Astrocyte (in vitro differentiated cells and primary cell): ENCODE data around the gene LIMK2. TPM values are rescaled to one million over a fixed set of nuclear protein-coding genes. Genes with fewer than 3 reads are reported as not detected.

ENCODE experiments used
- DNase-seq: peaks from one replicate; pipeline ENCODE4 v3.0.0-alpha.2; 2010; ENCODE audit warnings: low read depth
- FAIRE-seq: peaks from 2 replicates; lab custom pipeline; 2011; peaks lifted over from hg19 to GRCh38; lab: Jason Lieb, UNC
- H2AFZ ChIP-seq: 2 replicates; pipeline ENCODE4 v1.6.0; 2012; ENCODE audit warnings: low read depth, low read length, inconsistent platforms
- H3K27ac ChIP-seq: 2 replicates; pipeline ENCODE4 v1.5.1; 2011; ENCODE audit warnings: low read depth, low read length, inconsistent platforms
- H3K27me3 ChIP-seq: 2 replicates; pipeline ENCODE4 v1.6.0; 2011; ENCODE audit warnings: low read length, inconsistent platforms; ENCODE audit not compliant: insufficient read depth
- H3K36me3 ChIP-seq: 2 replicates; pipeline ENCODE4 v1.5.1; 2011; ENCODE audit warnings: low read length, inconsistent platforms; ENCODE audit not compliant: insufficient read depth
- H3K4me1 ChIP-seq: 2 replicates; pipeline ENCODE4 v1.5.1; 2011; ENCODE audit warnings: low read length, inconsistent platforms; ENCODE audit not compliant: insufficient read depth
- H3K4me2 ChIP-seq: 2 replicates; pipeline ENCODE4 v1.6.0; 2012; ENCODE audit warnings: low read length, inconsistent platforms
- H3K4me3 ChIP-seq: 2 replicates; pipeline ENCODE4 v1.5.1; 2011; ENCODE audit warnings: low read depth, mild to moderate bottlenecking, low read length, inconsistent platforms; ENCODE audit not compliant: insufficient read depth
- H3K79me2 ChIP-seq: 2 replicates; pipeline ENCODE4 v1.6.0; 2012; ENCODE audit warnings: mild to moderate bottlenecking, low read length, inconsistent platforms; ENCODE audit not compliant: insufficient read depth
- H3K9ac ChIP-seq: 2 replicates; pipeline ENCODE4 v1.6.0; 2012; ENCODE audit warnings: mild to moderate bottlenecking, low read length, inconsistent platforms
- H3K9me3 ChIP-seq: 2 replicates; pipeline ENCODE4 v1.5.1; 2012; ENCODE audit warnings: low read depth, mild to moderate bottlenecking, low read length, inconsistent platforms; ENCODE audit not compliant: insufficient read depth
- H4K20me1 ChIP-seq: 2 replicates; pipeline ENCODE4 v1.6.0; 2012; ENCODE audit warnings: low read length, inconsistent platforms; ENCODE audit not compliant: insufficient read depth
- H3K27ac Mint-ChIP-seq: one replicate; pipeline ENCODE4 v1.8.0; 2021; ENCODE audit warnings: mild to moderate bottlenecking, mixed read lengths; ENCODE audit not compliant: unreplicated experiment
- H3K27me3 Mint-ChIP-seq: one replicate; pipeline ENCODE4 v1.8.0; 2021; ENCODE audit warnings: low read depth, mixed read lengths; ENCODE audit not compliant: unreplicated experiment
- H3K36me3 Mint-ChIP-seq: one replicate; pipeline ENCODE4 v1.8.0; 2021; ENCODE audit warnings: low read depth, mixed read lengths; ENCODE audit not compliant: unreplicated experiment
- H3K4me1 Mint-ChIP-seq: one replicate; pipeline ENCODE4 v1.8.0; 2021; ENCODE audit warnings: low read depth, mixed read lengths; ENCODE audit not compliant: unreplicated experiment
- H3K4me3 Mint-ChIP-seq: one replicate; pipeline ENCODE4 v1.8.0; 2021; ENCODE audit warnings: mild to moderate bottlenecking, moderate library complexity, mixed read lengths; ENCODE audit not compliant: unreplicated experiment
- H3K9me3 Mint-ChIP-seq: one replicate; pipeline ENCODE4 v1.8.0; 2021; ENCODE audit warnings: mild to moderate bottlenecking, mixed read lengths; ENCODE audit not compliant: unreplicated experiment
- EZH2 ChIP-seq: IDR thresholded peaks from 2 replicates; pipeline ENCODE4 v1.6.1; 2012; ENCODE audit warnings: mild to moderate bottlenecking, low read length, inconsistent platforms; ENCODE audit not compliant: insufficient read depth
- total RNA-seq: library from RNA; stranded (reverse); gene quantifications from 2 replicates; pipeline ENCODE4 v1.2.1, GENCODE V29; 2021
- TF ChIP-seq, protein P1 (sequence below): IDR thresholded peaks from 2 replicates; pipeline ENCODE4 v1.5.1; 2011; ENCODE audit warnings: low read depth, mild to moderate bottlenecking, inconsistent platforms, low read length, moderate library complexity; ENCODE audit not compliant: insufficient read depth

The LIMK2 gene
- total RNA-seq, 1 donor from 2014 or later, result 128 TPM

DNA sequence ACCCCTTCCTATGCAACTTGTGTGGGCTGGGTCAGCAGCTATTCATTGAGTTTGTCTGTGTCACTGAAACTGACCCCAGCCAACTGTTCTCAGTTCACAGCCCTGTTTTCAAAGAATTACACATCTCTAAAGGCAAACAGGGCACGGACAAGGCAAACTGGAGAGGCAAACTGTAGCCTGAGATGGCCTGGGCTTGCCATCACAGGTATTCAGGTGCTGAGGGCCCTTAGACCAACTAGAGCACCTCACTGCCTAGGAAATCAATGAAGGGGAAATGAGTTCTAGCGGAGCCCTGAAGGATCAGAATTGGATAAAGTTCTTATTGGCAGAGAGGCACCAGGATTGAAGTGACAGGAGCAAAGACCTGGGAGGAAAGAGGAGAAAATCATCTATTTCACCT lies 56.2 kb downstream of the LIMK2 start:
- Histone ChIP-seq H3K4me1 (peaks cover 5% of the 10 kb centered on the region), H3K9me3 (no peaks in the 10 kb centered on the region), H3K36me3 (peaks cover 32% of the 10 kb centered on the region), H3K9ac (no peak overlapping the region), H3K27ac (no peak overlapping the region), H4K20me1 (peaks cover 20% of the 10 kb centered on the region), H3K79me2 (no peaks in the 10 kb centered on the region), H2AFZ (no peak overlapping the region), H3K27me3 (no peaks in the 10 kb centered on the region), H3K4me3 (no peak overlapping the region), H3K4me2 (no peak overlapping the region)
- Mint-ChIP-seq H3K4me1 (peaks cover 19% of the 10 kb centered on the region), H3K36me3 (peaks cover 66% of the 10 kb centered on the region), H3K4me3 (no peak overlapping the region), H3K27me3 (no peaks in the 10 kb centered on the region), H3K9me3 (no peaks in the 10 kb centered on the region), H3K27ac (no peak overlapping the region)
- FAIRE-seq, result no peak
- DNase-seq, result no peak
- TF ChIP-seq EZH2, result no peak
- TF ChIP-seq, protein P1, sequence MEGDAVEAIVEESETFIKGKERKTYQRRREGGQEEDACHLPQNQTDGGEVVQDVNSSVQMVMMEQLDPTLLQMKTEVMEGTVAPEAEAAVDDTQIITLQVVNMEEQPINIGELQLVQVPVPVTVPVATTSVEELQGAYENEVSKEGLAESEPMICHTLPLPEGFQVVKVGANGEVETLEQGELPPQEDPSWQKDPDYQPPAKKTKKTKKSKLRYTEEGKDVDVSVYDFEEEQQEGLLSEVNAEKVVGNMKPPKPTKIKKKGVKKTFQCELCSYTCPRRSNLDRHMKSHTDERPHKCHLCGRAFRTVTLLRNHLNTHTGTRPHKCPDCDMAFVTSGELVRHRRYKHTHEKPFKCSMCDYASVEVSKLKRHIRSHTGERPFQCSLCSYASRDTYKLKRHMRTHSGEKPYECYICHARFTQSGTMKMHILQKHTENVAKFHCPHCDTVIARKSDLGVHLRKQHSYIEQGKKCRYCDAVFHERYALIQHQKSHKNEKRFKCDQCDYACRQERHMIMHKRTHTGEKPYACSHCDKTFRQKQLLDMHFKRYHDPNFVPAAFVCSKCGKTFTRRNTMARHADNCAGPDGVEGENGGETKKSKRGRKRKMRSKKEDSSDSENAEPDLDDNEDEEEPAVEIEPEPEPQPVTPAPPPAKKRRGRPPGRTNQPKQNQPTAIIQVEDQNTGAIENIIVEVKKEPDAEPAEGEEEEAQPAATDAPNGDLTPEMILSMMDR, result no peak

DNA sequence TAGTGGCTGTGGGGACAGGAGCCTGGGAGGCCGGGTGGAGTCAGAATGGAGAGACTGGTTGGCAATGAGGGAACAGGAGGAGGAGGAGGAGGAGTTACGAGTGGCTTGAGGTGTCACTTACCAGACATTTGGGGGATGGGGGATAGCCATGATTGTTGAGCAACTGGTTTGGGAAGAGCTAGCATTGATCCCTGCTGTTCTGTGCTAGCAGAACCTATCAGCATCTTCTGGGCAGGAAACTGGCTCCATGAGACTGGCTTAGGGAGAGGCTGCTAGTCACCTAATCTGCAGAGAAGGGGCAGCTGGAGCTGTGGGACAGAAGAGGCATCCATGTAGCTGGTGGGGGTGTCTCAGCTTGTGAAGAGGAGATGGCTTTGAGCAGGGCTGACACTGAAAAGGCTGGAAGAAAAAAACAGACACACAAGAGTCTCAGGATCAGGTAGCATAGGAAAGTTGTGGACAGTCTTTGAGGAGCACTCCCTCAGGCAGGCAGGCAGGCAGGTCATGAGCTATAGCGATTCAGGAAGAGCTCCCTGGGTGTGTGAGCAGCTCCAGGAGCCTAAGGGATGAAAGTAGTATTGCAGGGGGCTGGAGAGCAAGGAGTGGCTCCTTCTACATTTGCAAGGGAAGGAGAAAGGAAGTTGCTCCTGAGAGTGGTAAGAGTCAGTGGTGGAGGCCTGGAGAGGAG lies 57.9 kb downstream of the LIMK2 start:
- Histone ChIP-seq H4K20me1 (peaks cover 23% of the 10 kb centered on the region), H3K79me2 (no peaks in the 10 kb centered on the region), H2AFZ (no peak overlapping the region), H3K27ac (no peak overlapping the region), H3K4me3 (no peak overlapping the region), H3K9ac (no peak overlapping the region), H3K36me3 (peaks cover 31% of the 10 kb centered on the region), H3K27me3 (no peaks in the 10 kb centered on the region), H3K4me1 (peaks cover 5% of the 10 kb centered on the region), H3K9me3 (no peaks in the 10 kb centered on the region), H3K4me2 (no peak overlapping the region)
- no peak for DNase-seq
- Mint-ChIP-seq H3K27ac (peak overlapping the region; percentile 56), H3K36me3 (peaks cover 73% of the 10 kb centered on the region), H3K9me3 (no peaks in the 10 kb centered on the region), H3K4me3 (no peak overlapping the region), H3K4me1 (peaks cover 19% of the 10 kb centered on the region), H3K27me3 (no peaks in the 10 kb centered on the region)
- FAIRE-seq, result no peak
- TF ChIP-seq, protein P1, result no peak
- TF ChIP-seq EZH2, result no peak

DNA sequence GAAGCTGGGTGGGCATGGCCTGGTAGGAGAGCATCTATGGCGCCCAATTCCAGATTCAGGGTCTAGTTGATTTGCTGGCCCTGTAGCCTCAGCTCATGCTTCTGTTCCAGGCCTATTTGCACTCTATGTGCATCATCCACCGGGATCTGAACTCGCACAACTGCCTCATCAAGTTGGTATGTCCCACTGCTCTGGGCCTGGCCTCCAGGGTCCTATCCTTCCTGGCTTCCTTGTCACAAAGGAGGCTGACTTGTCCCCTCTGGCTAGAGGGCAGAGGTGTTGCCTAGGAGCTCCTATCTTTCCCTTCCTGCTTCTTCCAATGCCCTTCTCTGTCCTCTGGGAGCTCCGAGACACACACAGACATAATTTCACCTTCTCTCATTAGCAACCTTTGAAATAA lies 58.9 kb downstream of the LIMK2 start:
- Histone ChIP-seq H3K36me3 (peaks cover 28% of the 10 kb centered on the region), H3K4me2 (peak overlapping the region; percentile 29), H3K27ac (peak overlapping the region; percentile 50), H3K9me3 (no peaks in the 10 kb centered on the region), H2AFZ (no peak overlapping the region), H3K4me3 (no peak overlapping the region), H3K27me3 (no peaks in the 10 kb centered on the region), H4K20me1 (peaks cover 17% of the 10 kb centered on the region), H3K79me2 (no peaks in the 10 kb centered on the region), H3K9ac (peak overlapping the region; percentile 48), H3K4me1 (peaks cover 5% of the 10 kb centered on the region)
- DNase-seq (no peak), FAIRE-seq (no peak)
- Mint-ChIP-seq H3K9me3 (no peaks in the 10 kb centered on the region), H3K27ac (peak overlapping the region; percentile 16), H3K27me3 (no peaks in the 10 kb centered on the region), H3K4me1 (peaks cover 19% of the 10 kb centered on the region), H3K36me3 (peaks cover 69% of the 10 kb centered on the region), H3K4me3 (no peak overlapping the region)
- TF ChIP-seq, protein P1, result no peak
- no peak for TF ChIP-seq EZH2
